Measurements from ENCODE around the gene ITGAE.

DNA sequence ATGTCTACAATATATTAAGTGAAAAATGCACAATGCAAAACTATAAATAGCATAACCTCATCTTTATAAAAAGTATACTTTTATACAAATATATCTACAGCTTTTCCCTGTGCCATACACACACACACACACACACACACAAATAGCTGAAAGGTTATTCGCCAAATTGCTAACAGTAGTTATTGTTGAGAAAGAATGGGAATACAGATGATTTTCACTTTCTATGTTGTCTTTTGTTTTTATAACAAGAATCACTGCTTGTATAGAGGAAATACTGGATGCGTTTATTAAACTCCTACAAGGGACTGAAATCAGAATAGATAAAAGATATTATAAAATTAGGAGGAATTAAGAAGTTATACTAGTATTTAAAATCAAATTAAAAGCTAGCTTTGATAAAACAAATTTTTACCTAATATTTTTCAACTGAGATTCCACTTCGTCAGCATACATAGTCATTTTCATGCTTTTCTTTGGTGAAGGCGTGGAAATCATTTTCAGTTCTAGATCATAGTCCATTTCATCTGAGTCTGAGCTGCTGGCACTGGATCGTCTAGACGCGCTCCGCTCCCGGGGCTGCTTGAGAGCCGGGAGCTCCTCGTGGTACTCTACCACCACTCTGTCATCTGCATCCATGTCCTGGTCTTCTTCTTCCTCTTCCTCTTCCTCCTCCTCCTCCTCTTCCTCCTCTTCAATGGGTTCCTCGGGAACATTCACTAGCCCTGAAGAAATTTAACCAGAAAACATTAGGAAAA, 17.0 kb upstream of the ITGAE start:
- TF ChIP-seq NR2C2 (IDR thresholded peaks at IDR 0.05; ENCODE audit: borderline replicate concordance, control insufficient read depth, insufficient read length, low read depth) (no peak), SP1 (IDR thresholded peaks at IDR 0.05; ENCODE audit: low read depth, low read length) (no peak), CREB1 (IDR thresholded peaks at IDR 0.05; ENCODE audit: low read depth) (no peak), EZH2 (IDR thresholded peaks at IDR 0.05; ENCODE audit: borderline replicate concordance, control insufficient read depth, low read depth, low read length) (no peak)
- TF ChIP-seq, protein P1, sequence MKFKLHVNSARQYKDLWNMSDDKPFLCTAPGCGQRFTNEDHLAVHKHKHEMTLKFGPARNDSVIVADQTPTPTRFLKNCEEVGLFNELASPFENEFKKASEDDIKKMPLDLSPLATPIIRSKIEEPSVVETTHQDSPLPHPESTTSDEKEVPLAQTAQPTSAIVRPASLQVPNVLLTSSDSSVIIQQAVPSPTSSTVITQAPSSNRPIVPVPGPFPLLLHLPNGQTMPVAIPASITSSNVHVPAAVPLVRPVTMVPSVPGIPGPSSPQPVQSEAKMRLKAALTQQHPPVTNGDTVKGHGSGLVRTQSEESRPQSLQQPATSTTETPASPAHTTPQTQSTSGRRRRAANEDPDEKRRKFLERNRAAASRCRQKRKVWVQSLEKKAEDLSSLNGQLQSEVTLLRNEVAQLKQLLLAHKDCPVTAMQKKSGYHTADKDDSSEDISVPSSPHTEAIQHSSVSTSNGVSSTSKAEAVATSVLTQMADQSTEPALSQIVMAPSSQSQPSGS (IDR thresholded peaks at IDR 0.05; ENCODE audit: low read length), result no peak
- TF ChIP-seq, protein P2, sequence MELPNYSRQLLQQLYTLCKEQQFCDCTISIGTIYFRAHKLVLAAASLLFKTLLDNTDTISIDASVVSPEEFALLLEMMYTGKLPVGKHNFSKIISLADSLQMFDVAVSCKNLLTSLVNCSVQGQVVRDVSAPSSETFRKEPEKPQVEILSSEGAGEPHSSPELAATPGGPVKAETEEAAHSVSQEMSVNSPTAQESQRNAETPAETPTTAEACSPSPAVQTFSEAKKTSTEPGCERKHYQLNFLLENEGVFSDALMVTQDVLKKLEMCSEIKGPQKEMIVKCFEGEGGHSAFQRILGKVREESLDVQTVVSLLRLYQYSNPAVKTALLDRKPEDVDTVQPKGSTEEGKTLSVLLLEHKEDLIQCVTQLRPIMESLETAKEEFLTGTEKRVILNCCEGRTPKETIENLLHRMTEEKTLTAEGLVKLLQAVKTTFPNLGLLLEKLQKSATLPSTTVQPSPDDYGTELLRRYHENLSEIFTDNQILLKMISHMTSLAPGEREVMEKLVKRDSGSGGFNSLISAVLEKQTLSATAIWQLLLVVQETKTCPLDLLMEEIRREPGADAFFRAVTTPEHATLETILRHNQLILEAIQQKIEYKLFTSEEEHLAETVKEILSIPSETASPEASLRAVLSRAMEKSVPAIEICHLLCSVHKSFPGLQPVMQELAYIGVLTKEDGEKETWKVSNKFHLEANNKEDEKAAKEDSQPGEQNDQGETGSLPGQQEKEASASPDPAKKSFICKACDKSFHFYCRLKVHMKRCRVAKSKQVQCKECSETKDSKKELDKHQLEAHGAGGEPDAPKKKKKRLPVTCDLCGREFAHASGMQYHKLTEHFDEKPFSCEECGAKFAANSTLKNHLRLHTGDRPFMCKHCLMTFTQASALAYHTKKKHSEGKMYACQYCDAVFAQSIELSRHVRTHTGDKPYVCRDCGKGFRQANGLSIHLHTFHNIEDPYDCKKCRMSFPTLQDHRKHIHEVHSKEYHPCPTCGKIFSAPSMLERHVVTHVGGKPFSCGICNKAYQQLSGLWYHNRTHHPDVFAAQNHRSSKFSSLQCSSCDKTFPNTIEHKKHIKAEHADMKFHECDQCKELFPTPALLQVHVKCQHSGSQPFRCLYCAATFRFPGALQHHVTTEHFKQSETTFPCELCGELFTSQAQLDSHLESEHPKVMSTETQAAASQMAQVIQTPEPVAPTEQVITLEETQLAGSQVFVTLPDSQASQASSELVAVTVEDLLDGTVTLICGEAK (IDR thresholded peaks at IDR 0.05; ENCODE audit: borderline replicate concordance), result no peak

Data from GM12878 (cell line).